GM18909 (cell line): Measurements from ENCODE around the gene CDH23.

Source experiments
- ATAC-seq: cut with Tn5 transposase; IDR thresholded peaks from one replicate; pipeline ENCODE4 v1.9.1; 2021; ENCODE audit warnings: mild to moderate bottlenecking; ENCODE audit not compliant: unreplicated experiment, poor library complexity

The CDH23 gene

GRCh38 chr10:71435571-71436267, 39.0 kb downstream of the CDH23 start:
- ATAC-seq = no peak

DNA sequence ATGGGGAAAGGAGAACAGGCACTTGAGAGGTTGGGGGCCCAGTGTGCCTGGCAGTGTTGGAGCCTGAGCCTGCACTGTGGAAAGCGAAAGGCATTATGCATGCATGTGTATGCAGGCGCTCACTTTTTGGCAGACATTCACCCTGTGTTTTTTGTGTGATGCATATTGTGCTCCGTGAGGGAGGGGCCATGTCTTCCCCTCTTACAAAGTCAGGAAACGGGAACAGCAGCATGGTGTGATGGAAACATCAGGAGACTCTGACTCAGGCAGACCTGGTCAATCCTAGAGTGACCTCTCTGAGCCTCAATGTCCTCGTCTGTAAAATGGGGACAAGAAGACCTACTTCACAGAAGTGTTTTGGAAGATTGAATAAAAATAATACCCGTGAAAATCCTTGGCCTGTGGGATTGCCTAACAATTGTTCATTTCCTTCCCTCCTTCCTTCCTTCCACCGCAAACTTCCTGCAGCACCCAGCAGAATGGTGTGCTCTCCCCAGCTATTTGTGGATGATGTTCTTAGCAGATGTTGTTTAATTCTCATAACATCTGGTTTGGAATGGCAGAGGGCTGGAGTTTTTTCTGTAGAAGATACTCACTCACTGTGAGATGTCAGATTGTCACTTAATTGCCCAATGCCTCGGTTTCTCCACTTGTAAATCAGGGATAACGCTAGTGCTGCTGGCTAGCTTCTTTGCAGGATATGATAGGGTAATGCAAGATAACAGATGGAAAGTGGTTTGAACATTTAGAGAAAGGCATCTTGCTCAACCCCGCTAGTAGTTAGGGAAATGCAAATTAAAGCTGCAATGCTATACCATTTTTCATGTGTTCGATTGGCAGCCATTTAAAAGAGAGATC, 39.8 kb downstream of the CDH23 start:
- ATAC-seq = no peak

- no peak for ATAC-seq
Observed at GRCh38 chr10:71437537-71438092, 40.9 kb downstream of the CDH23 start.

DNA sequence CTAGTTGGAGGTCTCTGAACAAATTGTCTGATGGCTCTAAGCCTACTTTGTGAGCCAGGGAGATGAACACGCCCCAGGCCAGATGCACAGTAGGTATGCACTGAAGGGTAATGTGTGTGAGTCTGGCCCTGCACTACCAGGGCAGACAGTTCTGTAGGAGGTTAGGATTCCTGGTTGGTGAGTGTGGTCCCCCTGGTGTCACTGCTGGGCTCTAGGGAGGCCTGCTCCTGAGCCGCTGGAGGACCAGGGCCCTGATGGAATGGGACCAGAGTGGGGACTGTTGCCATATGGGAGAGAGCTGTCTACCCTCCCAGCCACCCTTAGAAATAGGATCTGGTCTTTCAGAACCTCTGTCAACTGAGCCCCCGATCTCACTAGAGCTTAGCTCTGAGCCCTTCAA, 42.0 kb downstream of the CDH23 start:
- no peak for ATAC-seq

GRCh38 chr10:71439670-71440425, 43.1 kb downstream of the CDH23 start:
- no peak for ATAC-seq

GRCh38 chr10:71440506-71441035, 43.9 kb downstream of the CDH23 start:
- ATAC-seq = no peak

DNA sequence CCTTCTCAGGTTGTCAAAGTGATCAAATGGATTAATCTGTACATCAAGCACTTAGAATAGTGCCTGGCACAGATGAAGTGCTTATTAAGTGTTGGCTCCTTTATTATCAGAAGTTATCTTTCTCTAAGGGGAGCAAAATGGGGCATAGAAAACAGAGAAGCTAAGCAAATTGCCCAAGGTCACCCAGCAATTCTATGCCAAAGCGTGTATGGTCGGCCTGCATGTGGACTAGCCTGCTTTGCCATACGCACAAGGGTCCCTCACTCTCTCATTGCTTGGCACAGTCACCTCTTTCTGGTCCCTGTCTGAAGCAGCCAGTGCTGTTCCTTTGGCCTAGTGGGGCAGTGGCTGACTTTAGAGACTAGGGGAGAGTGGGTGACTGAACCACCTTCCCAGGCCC, 45.3 kb downstream of the CDH23 start:
- ATAC-seq = no peak

GRCh38 chr10:71442859-71443570, 46.3 kb downstream of the CDH23 start:
- ATAC-seq = no peak

DNA sequence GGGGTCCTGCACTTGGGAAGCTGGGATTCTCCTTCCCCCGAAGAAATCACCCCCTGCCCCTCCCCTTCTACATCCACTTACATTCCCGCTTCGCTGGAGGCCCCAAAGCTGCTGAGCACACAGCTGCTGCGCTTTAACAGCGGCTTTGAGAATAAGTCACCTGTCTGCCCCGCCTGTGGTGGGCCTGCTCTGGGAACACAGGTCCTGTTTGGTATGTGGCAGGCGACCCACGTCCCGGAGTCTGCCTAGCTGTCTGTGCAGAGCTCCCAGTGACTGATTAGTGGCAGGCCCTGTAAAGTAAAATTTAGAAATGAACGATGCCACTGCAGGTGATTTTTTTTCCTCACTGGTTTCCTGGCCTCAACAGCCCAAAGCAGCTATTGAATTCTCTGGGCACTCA, 47.0 kb downstream of the CDH23 start:
- ATAC-seq = no peak

DNA sequence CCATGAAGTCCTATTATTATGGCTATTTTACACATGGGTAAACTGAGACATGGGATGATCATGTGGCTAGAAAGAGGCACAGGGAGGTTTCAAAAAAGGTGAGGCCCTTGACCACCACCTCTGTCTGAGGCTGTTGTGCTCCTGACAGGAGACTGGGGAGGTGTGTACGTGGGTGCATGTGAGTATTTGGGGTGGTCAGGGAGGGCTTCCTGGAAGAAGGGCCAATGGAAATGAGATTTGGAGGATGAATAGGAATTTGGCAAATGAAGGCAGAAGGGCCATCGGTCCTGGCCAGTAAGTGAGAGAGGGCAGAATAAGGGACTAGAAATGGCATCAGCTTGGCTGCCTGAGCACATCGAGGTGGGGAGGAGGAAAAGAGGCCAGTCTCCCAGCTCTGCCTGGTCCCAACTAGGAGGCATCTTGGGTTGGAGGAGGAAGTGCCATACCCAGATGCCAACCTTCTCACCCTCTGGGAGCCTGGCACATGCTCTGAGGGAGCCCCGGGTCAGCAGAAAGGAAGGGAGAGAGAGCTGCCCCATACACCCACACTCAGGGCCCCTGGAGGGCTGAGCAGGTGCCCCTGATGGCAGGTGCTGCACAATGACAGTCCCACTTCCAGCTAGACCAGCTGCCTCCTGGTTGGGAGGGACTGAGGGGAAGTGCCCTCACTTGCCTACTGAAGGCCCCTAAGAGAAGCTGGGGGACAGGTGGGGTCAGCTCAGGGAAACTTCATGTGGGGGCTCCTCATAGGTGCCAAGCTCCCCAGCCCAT, 47.7 kb downstream of the CDH23 start:
- no peak for ATAC-seq

DNA sequence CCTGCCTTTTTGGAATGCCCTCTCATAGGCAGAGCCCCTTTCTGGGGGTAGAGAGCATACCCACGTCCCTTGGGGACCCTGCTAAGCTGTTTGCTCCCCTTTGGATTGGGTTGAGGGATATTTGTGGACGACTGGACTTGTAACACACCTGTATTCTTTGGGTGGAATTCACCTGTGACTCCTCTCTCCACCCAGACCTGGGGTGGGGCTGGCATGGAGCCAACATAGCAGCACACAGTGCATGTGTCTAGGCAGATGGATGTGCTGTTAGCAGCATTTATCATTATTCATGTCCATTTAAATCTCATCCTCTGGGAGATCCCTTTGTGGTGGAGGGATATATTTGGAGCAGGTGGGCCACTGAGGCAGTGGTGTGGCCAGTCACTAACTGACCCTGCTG, 51.0 kb downstream of the CDH23 start:
- no peak for ATAC-seq

DNA sequence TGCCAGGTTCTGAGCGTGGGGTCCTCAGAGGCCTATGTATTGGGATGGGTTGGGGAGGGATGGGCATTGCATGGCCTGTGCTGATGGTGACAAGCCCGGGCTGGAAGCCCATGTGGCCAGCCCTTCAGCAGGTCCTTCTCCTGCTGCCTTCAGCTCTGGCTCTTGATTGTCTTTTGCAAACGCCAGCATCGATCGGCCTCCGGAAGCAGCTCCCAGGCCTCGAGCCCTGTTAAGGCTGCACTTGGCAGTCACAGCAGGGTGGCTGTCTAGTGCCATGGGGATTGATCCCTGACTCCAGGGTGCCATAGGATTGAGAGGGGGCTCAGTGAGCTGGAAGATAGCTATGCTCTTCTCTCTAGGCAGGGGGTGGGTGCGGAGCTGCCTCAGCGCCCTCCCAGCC, 51.4 kb downstream of the CDH23 start:
- no peak for ATAC-seq

- ATAC-seq = no peak
Observed at GRCh38 chr10:71449026-71449425, 52.3 kb downstream of the CDH23 start.

DNA sequence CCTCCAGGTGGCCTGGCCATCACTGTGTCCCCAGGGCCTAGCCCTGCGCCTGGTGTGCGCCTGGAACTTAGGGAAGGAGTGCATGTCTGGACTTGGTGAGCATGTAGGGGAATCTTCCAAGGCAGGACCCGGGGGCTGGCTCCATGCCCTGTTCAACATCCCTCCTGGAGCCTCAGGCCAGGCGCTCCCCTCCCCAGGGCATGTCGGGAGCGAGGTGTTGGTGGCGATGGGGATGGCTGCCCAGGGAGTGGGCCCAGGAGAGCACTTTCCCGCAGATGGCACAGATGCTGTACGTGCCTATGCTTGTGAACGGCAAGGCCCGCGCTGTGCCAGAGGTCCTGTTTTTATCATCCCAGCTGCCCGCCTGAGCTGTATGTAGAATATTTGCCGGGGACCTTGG, 55.0 kb downstream of the CDH23 start:
- ATAC-seq = no peak

DNA sequence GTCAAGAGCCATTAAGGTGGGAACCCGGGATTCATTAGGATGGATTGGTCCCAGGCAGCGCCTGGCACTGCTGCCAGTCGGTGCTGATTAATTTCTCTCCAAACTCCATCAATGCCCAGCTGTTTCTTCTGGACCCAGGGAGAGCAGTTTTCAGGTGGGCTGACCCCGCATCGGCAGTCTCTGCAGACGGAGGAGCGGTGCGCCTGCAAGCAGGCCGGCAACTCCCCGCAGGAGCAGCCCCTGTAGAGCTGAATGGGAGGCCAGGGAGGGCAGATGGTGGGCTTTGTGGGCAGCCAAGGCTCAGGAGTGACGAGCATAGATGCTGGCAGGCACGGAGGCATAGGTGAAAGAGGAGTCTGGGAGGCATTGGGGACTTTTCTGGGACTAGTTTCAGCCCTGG, 56.5 kb downstream of the CDH23 start:
- ATAC-seq = no peak

DNA sequence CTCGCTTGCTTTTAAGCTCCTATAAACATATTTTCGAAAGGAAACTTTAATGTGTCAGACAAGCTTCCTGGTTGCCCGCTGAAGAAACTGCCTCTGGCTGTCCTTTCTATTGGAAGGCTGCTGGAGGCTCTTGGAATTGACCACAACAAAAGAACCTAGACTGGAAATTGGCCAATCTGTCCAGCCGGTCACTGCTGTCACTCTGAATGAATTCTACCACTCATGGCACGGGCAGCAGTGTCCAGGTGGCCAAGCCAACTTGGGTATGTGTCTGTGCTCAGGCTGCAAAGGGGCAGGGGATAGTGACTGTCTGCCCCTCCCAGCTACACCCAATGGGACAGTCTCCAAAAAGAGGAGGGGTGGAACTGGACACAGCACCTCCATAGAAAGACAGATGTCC, 57.6 kb downstream of the CDH23 start:
- ATAC-seq = no peak

DNA sequence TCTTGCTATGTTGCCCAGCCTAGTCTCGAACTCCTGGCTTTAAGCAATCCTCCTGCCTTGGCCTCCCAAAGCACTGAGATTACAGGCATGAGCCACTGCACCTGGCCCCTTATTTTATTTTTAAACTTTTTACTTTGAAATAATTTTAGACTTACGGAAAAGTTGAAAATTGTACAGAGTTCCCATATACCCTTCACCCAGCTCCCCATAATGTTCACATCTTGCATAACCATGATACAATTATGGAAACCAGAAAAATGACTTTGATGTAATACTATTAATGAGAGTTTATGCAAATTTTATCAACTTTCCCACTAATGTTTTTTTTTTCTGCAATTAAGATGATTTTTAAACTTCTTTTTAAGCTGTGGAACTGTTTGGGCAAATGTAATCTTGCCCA, 58.3 kb downstream of the CDH23 start:
- ATAC-seq = no peak

GRCh38 chr10:71456631-71457030, 59.9 kb downstream of the CDH23 start:
- no peak for ATAC-seq

DNA sequence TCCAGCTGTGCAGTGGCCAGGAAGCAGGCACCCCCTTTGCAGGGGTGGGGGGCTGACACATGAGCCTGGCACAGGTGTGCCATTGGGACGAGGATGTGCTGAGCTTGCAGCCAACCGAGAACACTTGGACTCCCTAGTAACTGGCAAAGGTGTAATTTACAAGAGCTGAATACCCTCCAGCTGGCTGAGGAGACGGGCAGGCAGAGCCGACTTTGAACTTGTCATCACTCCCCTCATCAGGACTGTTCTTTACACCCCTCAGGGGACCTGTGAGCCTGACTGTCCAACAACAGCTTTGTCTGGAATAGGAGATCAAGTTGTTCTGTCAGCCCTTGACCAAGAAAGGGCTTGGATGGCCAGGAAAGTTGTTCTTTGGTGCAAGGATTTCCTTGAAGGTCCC, 61.2 kb downstream of the CDH23 start:
- ATAC-seq = no peak
